ENCODE data around the gene NGEF. TPM values are rescaled to one million over a fixed set of nuclear protein-coding genes. Genes with fewer than 3 reads are reported as not detected.

Gene NGEF
- total and polyA plus RNA-seq, 10 of the 15 experiments (the other 5 are each of a cell fraction or from before 2014, with no cell fraction given) = 0.12 TPM; not detected in 9

DNA sequence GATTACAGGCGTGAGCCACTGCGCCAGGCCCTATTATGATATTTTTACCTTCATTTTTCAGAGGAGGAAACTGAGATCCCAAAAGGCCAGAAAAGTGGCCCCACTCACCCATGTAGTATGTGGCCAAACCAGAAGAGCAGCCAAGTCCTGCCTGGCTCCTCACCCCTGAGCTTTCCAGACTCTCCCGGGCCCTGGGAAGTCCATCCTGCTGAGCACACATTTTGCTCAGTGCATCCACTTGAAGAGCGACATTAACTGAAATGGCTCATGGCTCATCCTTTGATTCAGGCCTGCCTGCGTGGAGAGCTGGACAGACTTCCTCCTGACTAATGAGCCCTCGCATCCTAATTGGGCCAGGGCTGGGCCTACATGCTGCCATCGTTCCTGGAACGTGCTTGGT lies 9.5 kb upstream of the NGEF start:
- Histone ChIP-seq H2AFZ (ENCODE audit: control insufficient read depth, low read depth, low read length) (no peak overlapping the region), H3K4me3 (no peak overlapping the region), H3K4me2 (ENCODE audit: control insufficient read depth, insufficient read depth) (no peak overlapping the region), H3K27ac (ENCODE audit: control insufficient read depth, insufficient read depth) (no peak overlapping the region), H3K36me3 (ENCODE audit: control insufficient read depth in 2 of 2, insufficient read depth in 2 of 2, low read length in 1 of 2) (no peaks in the 10 kb centered on the region), H3K79me2 (ENCODE audit: control insufficient read depth, insufficient read depth, low read length) (no peaks in the 10 kb centered on the region), H3K9ac (ENCODE audit: control insufficient read depth, insufficient read depth, low read length) (no peak overlapping the region), H3K9me3 (replicated peaks; ENCODE audit: control insufficient read depth, insufficient read depth, low read length) (no peaks in the 10 kb centered on the region), H3K27me3 (replicated peaks in 1 of 2; ENCODE audit: control insufficient read depth in 2 of 2, insufficient read depth in 2 of 2, low read length in 1 of 2) (peaks cover 0 to 1% of the 10 kb centered on the region in 2 experiments; a peak in 1 of 4 replicates), H4K20me1 (ENCODE audit: control insufficient read depth, insufficient read depth) (no peaks in the 10 kb centered on the region), H3K4me1 (ENCODE audit: control insufficient read depth, insufficient read depth, low read length) (no peaks in the 10 kb centered on the region)
- no TSS peak for BruUV-seq (replicated peaks)
- no peak for ATAC-seq
- in situ Hi-C loops (cut with MboI) = no loop called here
- ChIA-PET CTCF (no interaction called here), RAD21 (ENCODE audit: unreplicated experiment) (interaction anchor here (0.6 kb wide), 1 partner anchor 67 kb away, joined by 3 read pairs; no protein-coding TSS in a partner anchor), SMC1A (ENCODE audit: uncharacterized antibody, unreplicated experiment) (interaction anchor here (1.0 kb wide), 1 partner anchor 418 kb away, joined by 3 read pairs; no protein-coding TSS in a partner anchor), POLR2A (no interaction called here)
- intact Hi-C loops (cut with micrococcal nuclease; ENCODE audit: unreplicated experiment) = no loop called here
- WGBS (ENCODE audit: insufficient coverage, insufficient replicate concordance, low lambda C conversion rate, missing lambda C conversion rate) = 54% methylated on average over 8 of the region's 8 CpGs
- DNase-seq (ENCODE audit: low read depth, low spot score) = no peak
- FAIRE-seq = no peak
- TF ChIP-seq RELB (IDR thresholded peaks at IDR 0.05; ENCODE audit: low read depth) = no peak
- no peak for TF ChIP-seq CHD4 (IDR thresholded peaks at IDR 0.05)
- no peak for TF ChIP-seq POLR2A (IDR thresholded peaks at IDR 0.05; ENCODE audit: low read depth, low read length)
- no peak for TF ChIP-seq PAX8 (IDR thresholded peaks at IDR 0.05)
- TF ChIP-seq TCF3 (IDR thresholded peaks at IDR 0.05; ENCODE audit: borderline replicate concordance, insufficient read depth, low read depth, low read length) = no peak
- TF ChIP-seq FOS (IDR thresholded peaks at IDR 0.05; ENCODE audit: borderline replicate concordance, extremely low read depth, insufficient read length) = no peak

GRCh38 chr2:233021771-233022170 lies 8.7 kb upstream of the NGEF start:
- DNase-seq (ENCODE audit: low read depth, low spot score) (no peak), FAIRE-seq (no peak), ATAC-seq (no peak)
- no peak overlapping the region for H3K9ac ChIP-seq (ENCODE audit: control insufficient read depth, insufficient read depth, low read length)
- peaks cover 0 to 1% of the 10 kb centered on the region in 2 experiments; a peak in 1 of 4 replicates for H3K27me3 ChIP-seq (replicated peaks in 1 of 2; ENCODE audit: control insufficient read depth in 2 of 2, insufficient read depth in 2 of 2, low read length in 1 of 2)
- no peak overlapping the region for H3K4me2 ChIP-seq (ENCODE audit: control insufficient read depth, insufficient read depth)
- H3K36me3 ChIP-seq (ENCODE audit: control insufficient read depth in 2 of 2, insufficient read depth in 2 of 2, low read length in 1 of 2) = no peaks in the 10 kb centered on the region
- H3K27ac ChIP-seq (ENCODE audit: control insufficient read depth, insufficient read depth) = no peak overlapping the region
- no peaks in the 10 kb centered on the region for H4K20me1 ChIP-seq (ENCODE audit: control insufficient read depth, insufficient read depth)
- TF ChIP-seq, protein P1, sequence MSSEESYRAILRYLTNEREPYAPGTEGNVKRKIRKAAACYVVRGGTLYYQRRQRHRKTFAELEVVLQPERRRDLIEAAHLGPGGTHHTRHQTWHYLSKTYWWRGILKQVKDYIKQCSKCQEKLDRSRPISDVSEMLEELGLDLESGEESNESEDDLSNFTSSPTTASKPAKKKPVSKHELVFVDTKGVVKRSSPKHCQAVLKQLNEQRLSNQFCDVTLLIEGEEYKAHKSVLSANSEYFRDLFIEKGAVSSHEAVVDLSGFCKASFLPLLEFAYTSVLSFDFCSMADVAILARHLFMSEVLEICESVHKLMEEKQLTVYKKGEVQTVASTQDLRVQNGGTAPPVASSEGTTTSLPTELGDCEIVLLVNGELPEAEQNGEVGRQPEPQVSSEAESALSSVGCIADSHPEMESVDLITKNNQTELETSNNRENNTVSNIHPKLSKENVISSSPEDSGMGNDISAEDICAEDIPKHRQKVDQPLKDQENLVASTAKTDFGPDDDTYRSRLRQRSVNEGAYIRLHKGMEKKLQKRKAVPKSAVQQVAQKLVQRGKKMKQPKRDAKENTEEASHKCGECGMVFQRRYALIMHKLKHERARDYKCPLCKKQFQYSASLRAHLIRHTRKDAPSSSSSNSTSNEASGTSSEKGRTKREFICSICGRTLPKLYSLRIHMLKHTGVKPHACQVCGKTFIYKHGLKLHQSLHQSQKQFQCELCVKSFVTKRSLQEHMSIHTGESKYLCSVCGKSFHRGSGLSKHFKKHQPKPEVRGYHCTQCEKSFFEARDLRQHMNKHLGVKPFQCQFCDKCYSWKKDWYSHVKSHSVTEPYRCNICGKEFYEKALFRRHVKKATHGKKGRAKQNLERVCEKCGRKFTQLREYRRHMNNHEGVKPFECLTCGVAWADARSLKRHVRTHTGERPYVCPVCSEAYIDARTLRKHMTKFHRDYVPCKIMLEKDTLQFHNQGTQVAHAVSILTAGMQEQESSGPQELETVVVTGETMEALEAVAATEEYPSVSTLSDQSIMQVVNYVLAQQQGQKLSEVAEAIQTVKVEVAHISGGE (CRISPR knock-in tag; IDR thresholded peaks at IDR 0.05) = no peak
- no TSS peak for BruUV-seq (replicated peaks)
- no peaks in the 10 kb centered on the region for H3K9me3 ChIP-seq (replicated peaks; ENCODE audit: control insufficient read depth, insufficient read depth, low read length)
- CTCF ChIA-PET = no interaction called here
- intact Hi-C loops (cut with micrococcal nuclease; ENCODE audit: unreplicated experiment) (no loop called here), in situ Hi-C loops (cut with MboI) (no loop called here)
- H3K4me3 ChIP-seq = no peak overlapping the region
- WGBS (ENCODE audit: insufficient coverage, insufficient replicate concordance, low lambda C conversion rate, missing lambda C conversion rate) = 31% methylated on average over 8 of the region's 8 CpGs
- no peak overlapping the region for H2AFZ ChIP-seq (ENCODE audit: control insufficient read depth, low read depth, low read length)
- no peaks in the 10 kb centered on the region for H3K79me2 ChIP-seq (ENCODE audit: control insufficient read depth, insufficient read depth, low read length)
- no peaks in the 10 kb centered on the region for H3K4me1 ChIP-seq (ENCODE audit: control insufficient read depth, insufficient read depth, low read length)
- POLR2A ChIA-PET = no interaction called here
- RAD21 ChIA-PET (ENCODE audit: unreplicated experiment) = no interaction called here
- SMC1A ChIA-PET (ENCODE audit: uncharacterized antibody, unreplicated experiment) = no interaction called here
